Ovary (tissue), 3 donors: Measurements from ENCODE around the gene RAB8B.
A peak's percentile ranks its signal among the peaks of the same experiment; 100 is the strongest.

Source experiments
- CTCF ChIP-seq, 3 donors: fragments of 450-650 bp in 2 of 3; fragments of 200-600 bp in 1 of 3; IDR thresholded peaks; one replicate each; pipeline versions ENCODE4 v1.5.1 to v1.8.0; 2016 to 2022; ENCODE audit warnings: antibody characterized with exemption in 3 of 3, mild to moderate bottlenecking in 1 of 3
- EP300 ChIP-seq: sonication (generic); formaldehyde crosslinking; IDR thresholded peaks from one replicate; pipeline ENCODE4 v1.6.1; 2017; ENCODE audit warnings: antibody characterized with exemption
- donor health status: DM: no; HTN: no; CAD: no.

GRCh38 chr15:63288778-63289378 lies 99.5 kb downstream of the RAB8B start:
- TF ChIP-seq CTCF (IDR thresholded peaks at IDR 0.05) (peak in 2 of 3 donors; percentile 54 to 58), EP300 (no peak)
